HCT116 (cell line): ENCODE results near the gene OR56A1.

ENCODE experiments used
- CEBPB ChIP-seq: IDR thresholded peaks from 2 replicates; pipeline ENCODE4 v1.6.1; 2012; ENCODE audit warnings: low read depth
- EGR1 ChIP-seq: IDR thresholded peaks from 2 replicates; pipeline ENCODE4 v1.6.1; 2012; ENCODE audit warnings: low read depth
- ELF1 ChIP-seq: IDR thresholded peaks from 2 replicates; pipeline ENCODE4 v1.6.1; 2012; ENCODE audit warnings: low read depth, borderline replicate concordance
- EZH2 ChIP-seq: fragments of 200-600 bp; sonication (generic); IDR thresholded peaks from 2 replicates; pipeline ENCODE4 v1.6.1; 2017; ENCODE audit warnings: antibody characterized with exemption, mixed run types
- EZH2phosphoT487 ChIP-seq: fragments of 200-600 bp; IDR thresholded peaks from 2 replicates; pipeline ENCODE4 v1.6.1; 2018; ENCODE audit warnings: antibody characterized with exemption, borderline replicate concordance
- POLR2A ChIP-seq: IDR thresholded peaks from 2 replicates; pipeline ENCODE4 v1.7.0; 2011; ENCODE audit warnings: borderline replicate concordance; ENCODE audit not compliant: insufficient read depth, insufficient read length; ENCODE audit errors: extremely low read depth
- POLR2AphosphoS5 ChIP-seq: IDR thresholded peaks from 2 replicates; pipeline ENCODE4 v1.6.1; 2011; ENCODE audit warnings: mild to moderate bottlenecking, low read depth, low read length, moderate library complexity
- SIN3A ChIP-seq: IDR thresholded peaks from 2 replicates; pipeline ENCODE4 v1.6.1; 2012; ENCODE audit warnings: low read depth
- SP1 ChIP-seq: IDR thresholded peaks from 2 replicates; pipeline ENCODE4 v1.6.1; 2012; ENCODE audit warnings: low read depth
- ZNF274 ChIP-seq: fragments of 200-500 bp; sonication (Bioruptor generic); IDR thresholded peaks from 2 replicates; pipeline ENCODE4 v1.6.1; 2014; ENCODE audit warnings: mild to moderate bottlenecking, low read depth, low read length, inconsistent platforms
- TF ChIP-seq, protein P1 (sequence below), 3 experiments: fragments of 200-600 bp in 1 of 3; sonication (generic) in 1 of 3; IDR thresholded peaks in 2 of 3; conservative IDR thresholded peaks in 1 of 3; 2 replicates each; pipeline ENCODE4 v1.5.1; 2012 to 2017; ENCODE audit warnings: low read depth in 2 of 3, low read length in 2 of 3, antibody characterized with exemption in 1 of 3, borderline replicate concordance in 1 of 3, control low read depth in 1 of 3, mild to moderate bottlenecking in 1 of 3, mixed read lengths in 1 of 3, mixed run types in 1 of 3, moderate library complexity in 1 of 3; ENCODE audit not compliant: insufficient read depth in 1 of 3
- TF ChIP-seq, protein P2 (sequence below): IDR thresholded peaks from 2 replicates; pipeline ENCODE4 v1.6.1; 2012
- TF ChIP-seq, protein P3 (sequence below): IDR thresholded peaks from 2 replicates; pipeline ENCODE4 v1.6.1; 2012
- TF ChIP-seq, protein P4 (sequence below): IDR thresholded peaks from 2 replicates; pipeline ENCODE4 v1.6.1; 2012; ENCODE audit warnings: low read depth

DNA sequence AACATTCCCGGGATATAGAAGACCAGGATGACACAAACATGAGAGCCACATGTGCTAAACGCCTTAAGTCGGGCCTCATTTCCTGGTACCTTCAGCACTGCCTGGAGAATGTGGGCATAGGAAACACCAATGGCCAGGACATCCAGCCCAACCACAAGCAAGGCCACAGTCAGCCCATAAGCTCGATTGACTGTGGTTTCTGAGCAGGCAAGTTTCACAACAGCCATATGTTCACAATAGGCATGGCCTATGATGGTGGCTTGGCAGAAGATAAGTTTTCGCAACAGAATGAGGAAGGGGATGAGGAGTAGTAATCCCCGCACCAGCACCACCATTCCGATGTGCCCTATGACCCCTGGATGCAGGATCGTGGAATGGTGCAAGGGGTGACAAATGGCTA is 26.9 kb upstream of the OR56A1 start:
- TF ChIP-seq, protein P1, sequence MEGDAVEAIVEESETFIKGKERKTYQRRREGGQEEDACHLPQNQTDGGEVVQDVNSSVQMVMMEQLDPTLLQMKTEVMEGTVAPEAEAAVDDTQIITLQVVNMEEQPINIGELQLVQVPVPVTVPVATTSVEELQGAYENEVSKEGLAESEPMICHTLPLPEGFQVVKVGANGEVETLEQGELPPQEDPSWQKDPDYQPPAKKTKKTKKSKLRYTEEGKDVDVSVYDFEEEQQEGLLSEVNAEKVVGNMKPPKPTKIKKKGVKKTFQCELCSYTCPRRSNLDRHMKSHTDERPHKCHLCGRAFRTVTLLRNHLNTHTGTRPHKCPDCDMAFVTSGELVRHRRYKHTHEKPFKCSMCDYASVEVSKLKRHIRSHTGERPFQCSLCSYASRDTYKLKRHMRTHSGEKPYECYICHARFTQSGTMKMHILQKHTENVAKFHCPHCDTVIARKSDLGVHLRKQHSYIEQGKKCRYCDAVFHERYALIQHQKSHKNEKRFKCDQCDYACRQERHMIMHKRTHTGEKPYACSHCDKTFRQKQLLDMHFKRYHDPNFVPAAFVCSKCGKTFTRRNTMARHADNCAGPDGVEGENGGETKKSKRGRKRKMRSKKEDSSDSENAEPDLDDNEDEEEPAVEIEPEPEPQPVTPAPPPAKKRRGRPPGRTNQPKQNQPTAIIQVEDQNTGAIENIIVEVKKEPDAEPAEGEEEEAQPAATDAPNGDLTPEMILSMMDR (IDR thresholded peaks at IDR 0.05 in 2 of 3, conservative IDR thresholded peaks at IDR 0.05 in 1 of 3; ENCODE audit: borderline replicate concordance in 1 of 3, insufficient read depth in 1 of 3, low read depth in 2 of 3, low read length in 2 of 3), result no peak
- TF ChIP-seq ZNF274, result no peak
- no peak for TF ChIP-seq SP1
- TF ChIP-seq POLR2A, result no peak
- TF ChIP-seq, protein P2, sequence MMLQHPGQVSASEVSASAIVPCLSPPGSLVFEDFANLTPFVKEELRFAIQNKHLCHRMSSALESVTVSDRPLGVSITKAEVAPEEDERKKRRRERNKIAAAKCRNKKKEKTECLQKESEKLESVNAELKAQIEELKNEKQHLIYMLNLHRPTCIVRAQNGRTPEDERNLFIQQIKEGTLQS, result no peak
- no peak for TF ChIP-seq SIN3A
- TF ChIP-seq EZH2phosphoT487, result no peak
- TF ChIP-seq, protein P3, sequence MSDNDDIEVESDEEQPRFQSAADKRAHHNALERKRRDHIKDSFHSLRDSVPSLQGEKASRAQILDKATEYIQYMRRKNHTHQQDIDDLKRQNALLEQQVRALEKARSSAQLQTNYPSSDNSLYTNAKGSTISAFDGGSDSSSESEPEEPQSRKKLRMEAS, result no peak
- TF ChIP-seq EZH2, result no peak
- no peak for TF ChIP-seq ELF1
- no peak for TF ChIP-seq POLR2AphosphoS5
- TF ChIP-seq CEBPB, result no peak
- TF ChIP-seq EGR1, result no peak
- TF ChIP-seq, protein P4, sequence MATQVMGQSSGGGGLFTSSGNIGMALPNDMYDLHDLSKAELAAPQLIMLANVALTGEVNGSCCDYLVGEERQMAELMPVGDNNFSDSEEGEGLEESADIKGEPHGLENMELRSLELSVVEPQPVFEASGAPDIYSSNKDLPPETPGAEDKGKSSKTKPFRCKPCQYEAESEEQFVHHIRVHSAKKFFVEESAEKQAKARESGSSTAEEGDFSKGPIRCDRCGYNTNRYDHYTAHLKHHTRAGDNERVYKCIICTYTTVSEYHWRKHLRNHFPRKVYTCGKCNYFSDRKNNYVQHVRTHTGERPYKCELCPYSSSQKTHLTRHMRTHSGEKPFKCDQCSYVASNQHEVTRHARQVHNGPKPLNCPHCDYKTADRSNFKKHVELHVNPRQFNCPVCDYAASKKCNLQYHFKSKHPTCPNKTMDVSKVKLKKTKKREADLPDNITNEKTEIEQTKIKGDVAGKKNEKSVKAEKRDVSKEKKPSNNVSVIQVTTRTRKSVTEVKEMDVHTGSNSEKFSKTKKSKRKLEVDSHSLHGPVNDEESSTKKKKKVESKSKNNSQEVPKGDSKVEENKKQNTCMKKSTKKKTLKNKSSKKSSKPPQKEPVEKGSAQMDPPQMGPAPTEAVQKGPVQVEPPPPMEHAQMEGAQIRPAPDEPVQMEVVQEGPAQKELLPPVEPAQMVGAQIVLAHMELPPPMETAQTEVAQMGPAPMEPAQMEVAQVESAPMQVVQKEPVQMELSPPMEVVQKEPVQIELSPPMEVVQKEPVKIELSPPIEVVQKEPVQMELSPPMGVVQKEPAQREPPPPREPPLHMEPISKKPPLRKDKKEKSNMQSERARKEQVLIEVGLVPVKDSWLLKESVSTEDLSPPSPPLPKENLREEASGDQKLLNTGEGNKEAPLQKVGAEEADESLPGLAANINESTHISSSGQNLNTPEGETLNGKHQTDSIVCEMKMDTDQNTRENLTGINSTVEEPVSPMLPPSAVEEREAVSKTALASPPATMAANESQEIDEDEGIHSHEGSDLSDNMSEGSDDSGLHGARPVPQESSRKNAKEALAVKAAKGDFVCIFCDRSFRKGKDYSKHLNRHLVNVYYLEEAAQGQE, result no peak
